ENCODE data around the gene CYGB. TPM values are rescaled to one million over a fixed set of nuclear protein-coding genes. Genes with fewer than 3 reads are reported as not detected.
A peak's percentile ranks its signal among the peaks of the same experiment; 100 is the strongest.

Gene CYGB
- polyA plus RNA-seq, 1 of the 3 experiments (the other 2 are of a cell fraction), result 1.7 TPM

GRCh38 chr17:76506408-76507345, 30.8 kb downstream of the CYGB start:
- H3K36me3 ChIP-seq (replicated peaks in 1 of 2; ENCODE audit: control insufficient read depth in 1 of 2, insufficient read depth in 2 of 2, low read length in 1 of 2), result no peaks in the 10 kb centered on the region
- peak; percentile 95 for DNase-seq
- no peak overlapping the region; a peak in 1 of 4 replicates for H3K4me3 ChIP-seq (ENCODE audit: low read depth in 2 of 2, low read length in 1 of 2)
- H3F3A ChIP-seq (replicated peaks; ENCODE audit: insufficient read depth), result peaks cover 6% of the 10 kb centered on the region
- CTCF ChIA-PET, result interaction anchor here (0.5 to 52.1 kb wide), 38 partner anchors 14 to 385 kb away, joined by 3 to 1687 read pairs (median 5); partner anchors contain the start of genes AANAT, CYGB, PRCD and RHBDF2
- POLR2A ChIA-PET, result interaction anchor here (1.1 kb wide), 1 partner anchor 16 kb away, joined by 3 read pairs; no protein-coding TSS in a partner anchor
- H3K79me2 ChIP-seq (ENCODE audit: insufficient read depth), result no peaks in the 10 kb centered on the region
- H3K9me3 ChIP-seq, result no peaks in the 10 kb centered on the region
- no peak overlapping the region for H3K4me2 ChIP-seq
- no peaks in the 10 kb centered on the region for H4K20me1 ChIP-seq (ENCODE audit: insufficient read depth)
- H2AFZ ChIP-seq (ENCODE audit: low read depth), result no peak overlapping the region
- 18% methylated on average over 19 of the region's 24 CpGs for WGBS (ENCODE audit: low lambda C conversion rate)
- no peak overlapping the region for H3K27ac ChIP-seq (ENCODE audit: low read depth in 2 of 2, low read length in 1 of 2)
- H3K9ac ChIP-seq, result no peak overlapping the region
- TF ChIP-seq NRF1 (IDR thresholded peaks at IDR 0.05; ENCODE audit: low read depth, low read length), result peak; percentile 40; the same call in 1 of the 2 replicates
- TF ChIP-seq USF1 (IDR thresholded peaks at IDR 0.05; ENCODE audit: borderline replicate concordance, low read depth), result peak; percentile 72; the same call in 1 of the 2 replicates
- TF ChIP-seq SMC3 (IDR thresholded peaks at IDR 0.05; ENCODE audit: low read depth, low read length), result peak; percentile 100
- no peak for TF ChIP-seq IRF3 (IDR thresholded peaks at IDR 0.05; ENCODE audit: low read depth, low read length)
- TF ChIP-seq MXI1 (IDR thresholded peaks at IDR 0.05; ENCODE audit: low read depth, low read length), result peak; percentile 97
- peak; percentile 96 for TF ChIP-seq CTCF (IDR thresholded peaks at IDR 0.05)
- peak; percentile 98 for TF ChIP-seq MAX (IDR thresholded peaks at IDR 0.05; ENCODE audit: low read depth)
- TF ChIP-seq REST (IDR thresholded peaks at IDR 0.05; ENCODE audit: low read depth, low read length), result no peak
- TF ChIP-seq RAD21 (IDR thresholded peaks at IDR 0.05; ENCODE audit: low read length), result peak; percentile 99
- TF ChIP-seq USF2 (IDR thresholded peaks at IDR 0.05; ENCODE audit: borderline replicate concordance, low read depth, low read length), result peak; percentile 20; the same call in 1 of the 2 replicates
- TF ChIP-seq ELF1 (IDR thresholded peaks at IDR 0.05), result no peak
- peak; percentile 63; the same call in 1 of the 2 replicates for TF ChIP-seq RCOR1 (IDR thresholded peaks at IDR 0.05; ENCODE audit: low read length)
- peaks cover 9% of the 10 kb centered on the region for H3K27me3 ChIP-seq (ENCODE audit: insufficient read depth)
- peaks cover 0 to 14% of the 10 kb centered on the region in 2 experiments; a peak in 1 of 4 replicates for H3K4me1 ChIP-seq (ENCODE audit: control insufficient read depth in 1 of 2, insufficient read depth in 2 of 2, low read depth in 1 of 2, low read length in 1 of 2)
- H3K9me2 ChIP-seq, result no peaks in the 10 kb centered on the region

Data from SK-N-SH (cell line).